C1 segment of cervical spinal cord (tissue), 14 donors: ENCODE measurements around the gene CDC20.

Source experiments
- DNase-seq, 14 donors: peaks; one replicate each; lab custom pipeline; 2025; lab: John Stamatoyannopoulos, UW

Gene CDC20

DNA sequence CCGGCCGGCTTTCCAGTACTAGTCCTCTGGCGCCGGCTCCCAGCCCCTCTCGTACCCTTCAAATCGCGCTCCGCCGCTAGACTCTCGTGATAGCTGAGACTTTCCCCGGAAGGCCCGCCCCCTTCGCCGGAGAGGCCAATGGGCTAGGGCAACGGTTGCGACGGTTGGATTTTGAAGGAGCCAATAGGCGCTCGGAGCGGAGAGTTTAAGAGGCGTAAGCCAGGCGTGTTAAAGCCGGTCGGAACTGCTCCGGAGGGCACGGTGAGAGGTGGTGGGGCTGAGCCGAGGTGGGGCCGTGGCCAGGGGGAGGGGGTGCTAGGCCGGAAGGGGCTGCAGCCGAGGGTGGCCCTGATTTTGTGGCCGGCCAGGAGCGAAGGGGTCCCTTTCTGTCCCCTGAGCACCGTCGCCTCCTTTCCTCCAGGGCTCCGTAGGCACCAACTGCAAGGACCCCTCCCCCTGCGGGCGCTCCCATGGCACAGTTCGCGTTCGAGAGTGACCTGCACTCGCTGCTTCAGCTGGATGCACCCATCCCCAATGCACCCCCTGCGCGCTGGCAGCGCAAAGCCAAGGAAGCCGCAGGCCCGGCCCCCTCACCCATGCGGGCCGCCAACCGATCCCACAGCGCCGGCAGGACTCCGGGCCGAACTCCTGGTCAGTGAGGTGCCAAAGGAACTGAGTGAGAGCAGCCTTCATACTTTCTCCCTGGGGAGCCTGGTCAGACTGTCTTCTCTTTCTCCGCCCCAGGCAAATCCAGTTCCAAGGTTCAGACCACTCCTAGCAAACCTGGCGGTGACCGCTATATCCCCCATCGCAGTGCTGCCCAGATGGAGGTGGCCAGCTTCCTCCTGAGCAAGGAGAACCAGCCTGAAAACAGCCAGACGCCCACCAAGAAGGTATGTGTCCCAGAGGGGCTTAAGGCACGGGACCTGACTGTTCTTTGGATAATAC, at the start of gene CDC20:
CDC20 (plus strand) TSS at position 236 of the 948 bp plus-strand sequence; CDS start at position 471, 235 bp downstream.
- peak; percentile 56 to 96 (median 92) for DNase-seq

DNA sequence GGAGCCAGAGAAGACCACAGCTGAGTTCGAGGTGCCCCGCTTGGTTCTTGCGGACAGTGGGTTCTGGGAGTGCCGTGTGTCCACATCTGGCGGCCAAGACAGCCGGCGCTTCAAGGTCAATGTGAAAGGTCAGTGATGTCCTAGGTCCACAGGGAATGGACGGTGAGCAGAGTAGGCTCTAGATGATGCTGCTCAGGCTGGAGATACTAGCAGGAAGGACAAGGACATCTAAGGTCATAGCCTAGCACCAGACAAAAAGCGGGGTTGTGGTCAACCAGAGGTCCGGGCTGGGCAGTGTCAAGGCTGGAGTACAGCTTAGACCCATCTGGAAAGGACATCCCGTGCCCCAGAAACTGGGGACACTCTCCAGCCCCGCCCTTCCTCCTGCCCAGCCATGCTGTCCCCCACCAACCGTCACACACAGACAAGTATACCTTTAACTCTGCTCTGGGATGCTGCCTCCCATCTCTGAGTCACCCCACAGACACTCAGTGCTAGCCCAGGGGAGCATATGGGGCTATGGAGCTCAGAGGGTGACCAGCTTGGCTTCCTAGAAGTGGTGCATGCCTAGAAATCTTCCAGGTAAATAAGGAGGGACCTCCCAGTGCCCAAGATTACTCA, 49.3 kb upstream of the CDC20 start:
- DNase-seq, result no peak

DNA sequence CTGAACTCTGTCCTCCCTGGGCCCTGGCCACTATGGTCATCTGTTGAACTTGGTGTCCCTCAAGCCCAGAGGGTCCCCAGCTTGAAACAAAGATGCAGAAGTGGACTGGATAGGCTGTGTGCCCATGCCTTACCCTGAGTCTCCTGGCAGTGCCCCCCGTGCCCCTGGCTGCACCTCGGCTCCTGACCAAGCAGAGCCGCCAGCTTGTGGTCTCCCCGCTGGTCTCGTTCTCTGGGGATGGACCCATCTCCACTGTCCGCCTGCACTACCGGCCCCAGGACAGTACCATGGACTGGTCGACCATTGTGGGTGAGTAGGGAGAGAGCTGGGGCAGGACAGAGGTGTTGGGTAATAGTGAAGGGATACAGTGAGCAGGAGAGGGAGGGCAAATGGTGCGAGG, 47.3 kb upstream of the CDC20 start:
- DNase-seq, result no peak

- no peak for DNase-seq
These were observed 46.6 kb upstream of the CDC20 start for GRCh38 chr1:43312212-43312623.

DNA sequence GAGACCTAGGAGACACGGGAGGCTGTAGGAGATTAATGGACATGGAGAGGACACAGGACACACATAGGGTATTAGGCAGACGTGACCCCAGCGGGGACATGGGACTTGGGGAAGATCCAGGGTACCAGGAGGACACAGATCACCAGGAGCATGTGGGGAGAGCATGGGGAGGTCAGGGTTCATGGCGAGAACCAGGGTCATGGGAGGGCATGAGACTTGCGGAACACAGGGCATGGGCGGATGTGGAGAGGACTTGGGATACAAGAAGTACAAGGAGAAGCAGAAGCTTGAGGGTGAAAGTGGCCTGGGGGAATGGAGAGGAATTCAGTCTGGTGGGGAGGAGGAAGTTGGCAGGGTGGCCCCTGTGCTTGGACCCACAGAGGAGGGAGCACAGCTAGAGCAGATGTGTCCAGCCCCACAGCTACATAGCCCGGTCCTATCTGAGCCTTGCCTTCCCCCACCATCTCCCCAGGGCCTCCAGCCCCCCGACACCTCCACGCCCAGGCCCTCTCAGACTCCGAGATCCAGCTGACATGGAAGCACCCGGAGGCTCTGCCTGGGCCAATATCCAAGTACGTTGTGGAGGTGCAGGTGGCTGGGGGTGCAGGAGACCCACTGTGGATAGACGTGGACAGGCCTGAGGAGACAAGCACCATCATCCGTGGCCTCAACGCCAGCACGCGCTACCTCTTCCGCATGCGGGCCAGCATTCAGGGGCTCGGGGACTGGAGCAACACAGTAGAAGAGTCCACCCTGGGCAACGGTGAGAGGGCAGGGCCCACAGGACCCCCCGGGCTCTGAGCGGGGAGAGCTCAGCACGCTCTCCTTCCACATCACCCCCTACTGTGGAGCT, 45.9 kb upstream of the CDC20 start:
- DNase-seq, result no peak

DNA sequence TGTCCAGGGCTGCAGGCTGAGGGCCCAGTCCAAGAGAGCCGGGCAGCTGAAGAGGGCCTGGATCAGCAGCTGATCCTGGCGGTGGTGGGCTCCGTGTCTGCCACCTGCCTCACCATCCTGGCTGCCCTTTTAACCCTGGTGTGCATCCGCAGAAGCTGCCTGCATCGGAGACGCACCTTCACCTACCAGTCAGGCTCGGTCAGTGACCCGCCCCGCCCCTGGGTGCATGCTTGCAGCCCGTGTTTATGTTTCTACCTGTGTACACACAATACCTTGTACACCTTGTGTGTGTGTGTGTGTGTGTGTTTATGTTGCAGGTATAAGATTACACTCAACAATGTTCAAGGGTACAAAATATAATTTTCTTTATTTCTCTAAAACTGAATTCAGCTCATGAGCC, 45.0 kb upstream of the CDC20 start:
- no peak for DNase-seq

DNA sequence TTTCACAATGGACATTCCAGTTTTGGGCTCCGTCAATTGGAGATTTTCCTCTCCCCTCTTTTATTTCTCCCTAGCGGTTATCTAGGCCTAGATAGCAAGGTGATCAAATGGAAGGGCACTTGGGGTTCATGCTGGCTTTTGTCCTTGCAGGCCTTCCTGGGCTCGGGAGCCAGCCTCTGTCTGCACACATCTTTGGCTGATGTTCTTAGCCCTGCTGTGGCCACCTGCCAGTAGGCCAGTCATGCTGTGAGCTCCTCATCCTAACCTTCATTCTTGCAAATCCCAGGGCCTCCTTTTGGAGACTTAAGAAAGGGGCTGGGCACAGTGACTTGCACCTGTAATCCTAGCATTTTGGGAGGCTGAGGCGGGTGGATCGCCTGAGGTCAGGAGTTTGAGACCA, 44.5 kb upstream of the CDC20 start:
- DNase-seq, result no peak

DNA sequence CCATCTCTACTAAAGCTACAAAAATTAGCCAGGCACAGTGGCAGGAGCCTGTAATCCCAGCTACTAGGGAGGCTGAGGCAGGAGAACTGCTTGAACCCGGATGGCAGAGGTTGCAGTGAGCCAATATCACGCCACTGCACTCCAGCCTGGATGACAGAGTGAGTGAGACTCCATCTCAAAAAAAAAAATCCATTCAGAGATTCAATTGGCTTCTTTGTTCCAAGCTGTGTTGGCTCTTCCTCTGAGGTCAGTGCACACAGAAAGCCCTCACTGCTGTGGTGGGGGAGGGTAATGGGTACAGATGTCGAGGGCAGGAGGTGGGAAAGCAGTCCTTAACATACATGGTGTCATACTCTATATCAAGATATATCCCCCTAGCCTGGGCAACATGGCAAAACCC, 43.3 kb upstream of the CDC20 start:
- peak in 4 of 14 donors; percentile 28 to 56 (median 34) for DNase-seq

DNA sequence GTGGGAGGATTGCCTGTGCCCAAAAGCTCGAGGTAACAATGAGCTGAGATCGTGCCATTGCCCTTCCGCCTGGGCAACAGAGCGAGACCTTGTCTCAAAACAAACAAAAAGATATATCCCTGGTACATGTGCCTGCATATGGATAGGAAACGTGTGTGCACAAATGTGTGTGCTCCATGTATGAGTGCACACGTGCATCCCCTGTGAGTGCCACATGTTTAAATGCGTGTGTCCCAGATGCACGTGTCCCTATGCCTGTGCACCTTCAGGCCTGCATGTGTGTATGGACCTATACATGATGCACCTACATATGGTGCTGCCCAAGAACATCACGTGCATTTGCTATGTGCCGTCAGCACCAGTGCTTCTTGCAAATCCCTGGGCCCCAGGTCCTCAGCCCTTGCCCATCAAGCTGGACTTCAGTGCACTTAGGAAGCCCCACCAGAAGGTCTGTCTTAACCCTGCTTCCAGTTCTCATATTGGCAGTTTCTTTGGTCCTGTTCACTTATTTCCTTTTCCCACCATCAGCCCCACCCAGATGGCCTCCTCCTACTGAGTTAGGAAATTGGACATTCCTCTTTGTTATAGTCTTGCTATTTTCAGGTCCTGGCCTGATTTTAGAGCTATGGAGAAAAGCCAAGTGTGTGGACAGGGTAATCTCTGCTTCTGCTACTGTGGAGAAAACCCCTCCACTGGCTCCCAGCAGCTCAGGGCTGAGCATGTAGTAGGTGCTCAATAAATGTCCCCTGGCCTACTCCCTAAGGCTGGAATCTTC, 42.6 kb upstream of the CDC20 start:
- DNase-seq, result no peak

- no peak for DNase-seq
These were observed 41.9 kb upstream of the CDC20 start for GRCh38 chr1:43316738-43317520.

DNA sequence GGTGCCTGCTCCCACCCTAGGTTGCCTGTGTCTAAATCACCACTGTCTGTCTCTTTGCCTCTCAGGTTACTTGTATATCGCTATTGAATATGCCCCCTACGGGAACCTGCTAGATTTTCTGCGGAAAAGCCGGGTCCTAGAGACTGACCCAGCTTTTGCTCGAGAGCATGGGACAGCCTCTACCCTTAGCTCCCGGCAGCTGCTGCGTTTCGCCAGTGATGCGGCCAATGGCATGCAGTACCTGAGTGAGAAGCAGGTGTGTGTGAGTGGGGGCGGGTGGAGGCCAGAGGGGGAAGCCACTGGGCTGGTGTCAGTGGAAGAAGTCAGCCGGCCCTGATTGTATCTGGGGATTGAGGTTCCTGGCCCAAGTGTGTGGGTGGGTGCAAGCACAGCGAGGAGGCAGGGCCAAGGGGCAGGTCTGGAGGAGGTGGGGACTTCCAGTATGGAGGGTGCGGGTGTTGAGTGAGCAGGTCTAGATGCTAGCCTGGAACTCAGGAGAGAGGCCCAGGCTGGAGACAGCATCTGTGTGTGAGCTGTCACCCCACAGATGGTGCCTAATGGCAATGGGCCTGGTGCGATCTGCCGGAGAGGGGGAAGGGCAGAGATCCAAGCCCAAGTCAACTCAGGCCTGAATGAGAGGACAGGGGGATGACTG, 40.8 kb upstream of the CDC20 start:
- DNase-seq, result peak in 10 of 14 donors; percentile 26 to 77 (median 46)

GRCh38 chr1:43318831-43319230, 40.0 kb upstream of the CDC20 start:
- no peak for DNase-seq

DNA sequence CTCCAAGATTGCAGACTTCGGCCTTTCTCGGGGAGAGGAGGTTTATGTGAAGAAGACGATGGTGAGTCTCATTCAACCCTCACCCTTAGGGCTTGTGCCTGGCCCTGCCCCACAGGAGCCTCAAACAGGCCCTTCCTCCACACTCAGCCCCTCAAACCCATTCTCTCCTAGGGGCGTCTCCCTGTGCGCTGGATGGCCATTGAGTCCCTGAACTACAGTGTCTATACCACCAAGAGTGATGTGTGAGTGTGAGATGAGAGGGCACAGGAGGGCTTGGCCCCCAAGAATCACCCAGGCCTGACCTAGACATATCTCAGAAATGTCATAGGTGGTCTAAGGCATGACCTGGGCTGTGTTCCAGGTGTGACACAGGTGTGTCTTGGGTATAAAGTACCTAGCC, 39.5 kb upstream of the CDC20 start:
- no peak for DNase-seq

- DNase-seq, result no peak
These were observed 39.0 kb upstream of the CDC20 start for GRCh38 chr1:43319766-43320165.

DNA sequence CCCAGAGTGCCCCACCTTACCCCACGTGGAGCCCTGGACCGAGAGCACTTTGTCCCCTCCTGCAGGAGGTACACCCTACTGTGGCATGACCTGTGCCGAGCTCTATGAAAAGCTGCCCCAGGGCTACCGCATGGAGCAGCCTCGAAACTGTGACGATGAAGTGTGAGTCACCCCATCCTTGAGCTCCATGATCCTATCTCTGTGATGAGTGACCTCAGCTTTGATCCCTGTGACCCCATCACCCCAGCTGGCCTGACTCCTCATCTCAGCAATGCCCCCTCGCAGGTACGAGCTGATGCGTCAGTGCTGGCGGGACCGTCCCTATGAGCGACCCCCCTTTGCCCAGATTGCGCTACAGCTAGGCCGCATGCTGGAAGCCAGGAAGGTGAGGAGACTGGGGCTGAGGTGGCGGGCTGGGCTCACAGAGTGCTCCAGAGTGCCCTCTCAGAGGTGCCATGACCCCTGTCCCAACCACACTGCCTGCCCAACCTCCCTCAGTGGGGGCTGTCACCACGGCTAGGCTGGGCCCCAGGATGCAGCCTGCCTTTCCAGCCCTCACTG, 37.4 kb upstream of the CDC20 start:
- no peak for DNase-seq

GRCh38 chr1:43322506-43322905, 36.3 kb upstream of the CDC20 start:
- no peak for DNase-seq

- no peak for DNase-seq
These were observed 34.0 kb upstream of the CDC20 start for GRCh38 chr1:43324810-43325209.

- no peak for DNase-seq
These were observed 33.4 kb upstream of the CDC20 start for GRCh38 chr1:43325381-43325780.

DNA sequence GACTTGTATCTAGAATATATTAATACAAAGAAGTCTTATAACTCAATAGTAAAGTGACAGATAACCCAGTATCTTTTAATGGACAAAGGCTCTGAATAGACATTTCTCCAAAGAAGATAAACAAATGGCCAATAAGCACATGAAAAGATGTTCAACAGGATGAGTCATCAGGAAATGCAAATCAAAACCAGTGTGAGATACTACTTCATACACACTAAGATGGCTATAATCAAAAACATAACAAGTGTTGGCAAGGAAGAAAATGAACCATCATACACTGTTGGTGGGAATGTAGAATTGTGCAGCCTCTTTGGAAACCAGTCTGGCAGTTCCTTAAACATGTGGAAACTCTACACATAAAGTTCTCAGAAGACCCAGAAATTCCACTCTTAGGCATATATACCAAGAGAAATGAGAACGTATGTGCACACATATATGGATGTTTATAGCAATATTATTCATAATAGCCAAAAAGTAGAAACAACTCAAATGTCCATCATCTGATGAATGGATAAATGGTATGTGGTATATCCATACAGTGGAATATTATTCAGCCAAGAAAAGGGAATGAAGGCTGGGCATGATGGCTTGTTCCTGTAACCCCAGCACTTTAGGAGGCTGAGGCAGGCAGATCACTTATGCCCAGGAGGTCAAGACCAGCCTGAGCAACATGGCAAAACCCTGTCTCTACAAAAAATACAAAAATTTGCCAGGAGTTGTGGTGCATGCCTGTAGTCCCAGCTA, 31.1 kb upstream of the CDC20 start:
- no peak for DNase-seq
